ENCODE measurements around the gene TGFBRAP1. TPM values are rescaled to one million over a fixed set of nuclear protein-coding genes. Genes with fewer than 3 reads are reported as not detected.

Gene TGFBRAP1
- total RNA-seq, 1 experiment from 2014 or later = 24.8 TPM

- no peak for DNase-seq (ENCODE audit: low spot score)
- CTCF ChIA-PET = no interaction called here
These were observed 37.6 kb downstream of the TGFBRAP1 start for GRCh38 chr2:105291981-105292380.

GRCh38 chr2:105290981-105291660, 38.4 kb downstream of the TGFBRAP1 start:
- POLR2A ChIA-PET (ENCODE audit: low non-redundant PET) = no interaction called here
- CTCF ChIA-PET = interaction anchor here (0.6 kb wide), 1 partner anchor 1374 kb away, joined by 8 read pairs; no protein-coding TSS in a partner anchor
- TF ChIP-seq EZH2 (IDR thresholded peaks at IDR 0.05; ENCODE audit: borderline replicate concordance, low read depth, low read length, poor library complexity, severe bottlenecking) = no peak
- TF ChIP-seq CTCF (conservative IDR thresholded peaks at IDR 0.05; ENCODE audit: low read depth, low read length) = no peak
- H3K27ac ChIP-seq (ENCODE audit: low read depth, low read length, poor library complexity, severe bottlenecking) = no peak overlapping the region
- BruUV-seq (replicated peaks) = no TSS peak
- no peaks in the 10 kb centered on the region for H3K9me3 ChIP-seq (ENCODE audit: low read depth, low read length, poor library complexity, severe bottlenecking)
- no peaks in the 10 kb centered on the region for H3K4me1 ChIP-seq (ENCODE audit: insufficient read depth, low read length, poor library complexity, severe bottlenecking)
- no peaks in the 10 kb centered on the region for H3K27me3 ChIP-seq (replicated peaks; ENCODE audit: insufficient read depth, low read depth, low read length, poor library complexity)
- no peak for DNase-seq (ENCODE audit: low spot score)
- intact Hi-C loops (cut with micrococcal nuclease; ENCODE audit: unreplicated experiment) = no loop called here
- H3K36me3 ChIP-seq (ENCODE audit: insufficient read depth, low read length, poor library complexity, severe bottlenecking) = peaks cover 23% of the 10 kb centered on the region
- H3K4me3 ChIP-seq (ENCODE audit: low read depth, low read length, poor library complexity, severe bottlenecking) = no peak overlapping the region

More at GRCh38 chr2:105291981-105292380, 37.6 kb downstream of the TGFBRAP1 start:
- Histone ChIP-seq H3K4me1 (ENCODE audit: insufficient read depth, low read length, poor library complexity, severe bottlenecking) (no peaks in the 10 kb centered on the region), H3K36me3 (ENCODE audit: insufficient read depth, low read length, poor library complexity, severe bottlenecking) (peaks cover 27% of the 10 kb centered on the region), H3K4me3 (ENCODE audit: low read depth, low read length, poor library complexity, severe bottlenecking) (no peak overlapping the region), H3K9me3 (ENCODE audit: low read depth, low read length, poor library complexity, severe bottlenecking) (no peaks in the 10 kb centered on the region), H3K27me3 (replicated peaks; ENCODE audit: insufficient read depth, low read depth, low read length, poor library complexity) (no peaks in the 10 kb centered on the region), H3K27ac (ENCODE audit: low read depth, low read length, poor library complexity, severe bottlenecking) (no peak overlapping the region)
- intact Hi-C loops (cut with micrococcal nuclease; ENCODE audit: unreplicated experiment) = no loop called here
- TF ChIP-seq CTCF (conservative IDR thresholded peaks at IDR 0.05; ENCODE audit: low read depth, low read length) (no peak), EZH2 (IDR thresholded peaks at IDR 0.05; ENCODE audit: borderline replicate concordance, low read depth, low read length, poor library complexity, severe bottlenecking) (no peak)
- BruUV-seq (replicated peaks) = no TSS peak
- POLR2A ChIA-PET (ENCODE audit: low non-redundant PET) = no interaction called here

- H3K27ac ChIP-seq (ENCODE audit: low read depth, low read length, poor library complexity, severe bottlenecking) = no peak overlapping the region
- intact Hi-C loops (cut with micrococcal nuclease; ENCODE audit: unreplicated experiment) = no loop called here
- CTCF ChIA-PET = no interaction called here
- POLR2A ChIA-PET (ENCODE audit: low non-redundant PET) = no interaction called here
- H3K9me3 ChIP-seq (ENCODE audit: low read depth, low read length, poor library complexity, severe bottlenecking) = no peaks in the 10 kb centered on the region
- BruUV-seq (replicated peaks) = no TSS peak
- no peak for TF ChIP-seq CTCF (conservative IDR thresholded peaks at IDR 0.05; ENCODE audit: low read depth, low read length)
- no peak for TF ChIP-seq EZH2 (IDR thresholded peaks at IDR 0.05; ENCODE audit: borderline replicate concordance, low read depth, low read length, poor library complexity, severe bottlenecking)
- no peak for DNase-seq (ENCODE audit: low spot score)
- no peaks in the 10 kb centered on the region for H3K4me1 ChIP-seq (ENCODE audit: insufficient read depth, low read length, poor library complexity, severe bottlenecking)
- no peak overlapping the region for H3K4me3 ChIP-seq (ENCODE audit: low read depth, low read length, poor library complexity, severe bottlenecking)
- peaks cover 14% of the 10 kb centered on the region for H3K36me3 ChIP-seq (ENCODE audit: insufficient read depth, low read length, poor library complexity, severe bottlenecking)
- H3K27me3 ChIP-seq (replicated peaks; ENCODE audit: insufficient read depth, low read depth, low read length, poor library complexity) = no peaks in the 10 kb centered on the region
These were observed 41.4 kb downstream of the TGFBRAP1 start for GRCh38 chr2:105288133-105288532.
